GM12872 (cell line): ENCODE results near the gene C11orf91.

Experiments used
- CTCF ChIP-seq: IDR thresholded peaks from 3 replicates; pipeline ENCODE4 v1.5.1; 2011; ENCODE audit warnings: low read depth, mild to moderate bottlenecking, low read length, moderate library complexity; ENCODE audit not compliant: insufficient read depth

C11orf91 gene

GRCh38 chr11:33697997-33698396 lies 2.6 kb downstream of the C11orf91 start:
- TF ChIP-seq CTCF: no peak

DNA sequence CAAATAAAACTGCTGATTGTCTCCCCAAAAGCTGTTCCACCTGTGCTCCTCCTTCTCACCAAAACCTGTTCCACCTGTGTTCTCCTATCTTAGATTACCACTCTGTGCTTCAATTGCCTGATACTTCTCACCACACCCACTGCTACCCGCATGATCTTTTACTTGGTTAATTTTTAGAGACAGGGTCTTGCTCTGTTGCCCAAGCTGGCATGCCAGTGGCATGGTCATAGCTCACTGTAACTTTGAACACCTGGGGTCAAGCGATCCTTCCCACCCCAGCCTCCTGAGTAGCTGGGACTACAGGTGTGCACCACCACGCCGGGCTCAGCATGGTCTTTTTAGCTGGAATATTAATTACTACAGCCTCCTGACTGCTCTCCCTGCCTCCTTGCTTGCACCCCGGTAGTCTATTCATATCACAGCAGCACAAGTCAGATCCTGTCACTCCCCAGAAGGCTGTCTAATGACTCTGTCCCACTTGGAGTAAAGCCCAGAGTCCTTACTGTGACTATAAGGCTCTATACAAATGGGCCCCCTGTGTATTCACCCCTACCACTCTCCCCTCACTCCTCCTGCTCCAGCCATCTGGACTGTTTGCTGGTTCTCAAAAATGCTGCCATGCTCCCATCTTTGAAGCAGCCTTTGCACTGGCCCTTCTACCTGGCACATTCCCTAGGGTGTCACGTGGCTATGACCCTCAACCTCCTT lies 3.5 kb downstream of the C11orf91 start:
- TF ChIP-seq CTCF: no peak

GRCh38 chr11:33696411-33696810 lies 4.2 kb downstream of the C11orf91 start:
- TF ChIP-seq CTCF: no peak

DNA sequence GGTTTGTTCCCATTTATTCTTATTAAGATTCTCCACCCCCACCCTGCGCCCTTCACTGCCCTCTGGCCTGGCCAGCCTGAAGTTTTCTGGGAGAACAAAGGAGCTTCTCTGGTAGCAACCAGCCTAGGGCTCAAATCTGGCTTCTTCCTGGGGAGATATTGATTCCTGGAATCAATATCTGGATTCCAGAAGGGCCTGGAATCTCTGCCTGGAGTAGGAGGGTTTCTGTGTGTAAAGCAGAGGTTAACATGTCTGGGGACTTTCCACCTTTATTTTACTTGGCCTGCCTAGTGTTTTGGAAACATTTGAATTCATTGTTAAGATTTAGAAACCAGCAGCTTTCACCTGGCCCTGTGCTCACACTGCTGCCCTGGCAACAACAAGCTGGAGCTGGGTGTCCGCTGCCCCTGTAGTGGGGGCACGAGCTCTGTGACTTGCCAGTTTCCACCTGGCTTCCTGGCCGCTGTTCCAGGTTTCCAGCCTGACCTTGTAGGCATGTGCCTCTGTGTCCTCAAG lies 5.5 kb downstream of the C11orf91 start:
- no peak for TF ChIP-seq CTCF

DNA sequence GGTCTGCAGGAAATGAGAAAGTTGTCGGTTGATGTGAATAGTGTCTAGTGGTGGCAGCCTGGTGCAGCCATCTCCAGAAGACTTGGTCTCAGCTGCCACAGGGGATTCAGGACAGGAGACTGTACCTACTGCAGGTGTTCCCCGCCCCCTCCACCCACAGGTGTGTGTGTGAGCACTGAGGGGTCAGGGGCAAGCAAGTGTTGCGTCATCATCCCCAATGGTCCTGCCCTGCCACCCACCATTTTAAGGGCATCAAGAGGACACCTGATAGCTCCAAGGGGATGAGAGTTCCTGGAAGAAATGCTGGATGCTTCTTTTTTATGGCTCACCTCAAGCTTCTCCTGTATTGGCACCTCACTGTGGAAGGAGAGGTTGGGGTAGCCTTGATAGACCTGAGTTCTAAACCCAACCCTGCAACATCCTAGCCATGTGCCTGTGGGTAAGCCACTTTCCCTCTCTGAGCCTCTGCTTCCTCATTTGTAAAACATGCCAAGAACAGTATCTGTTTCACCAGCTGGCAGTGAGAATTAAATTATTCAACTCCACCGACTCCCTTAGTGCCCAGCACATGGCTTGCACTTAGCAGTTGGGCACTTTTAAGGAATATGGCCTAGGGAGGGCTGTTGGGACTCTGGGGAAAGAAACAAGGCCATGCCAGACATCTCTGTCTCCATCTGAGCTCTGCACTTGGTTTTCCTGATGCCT lies 6.1 kb downstream of the C11orf91 start:
- TF ChIP-seq CTCF: no peak

DNA sequence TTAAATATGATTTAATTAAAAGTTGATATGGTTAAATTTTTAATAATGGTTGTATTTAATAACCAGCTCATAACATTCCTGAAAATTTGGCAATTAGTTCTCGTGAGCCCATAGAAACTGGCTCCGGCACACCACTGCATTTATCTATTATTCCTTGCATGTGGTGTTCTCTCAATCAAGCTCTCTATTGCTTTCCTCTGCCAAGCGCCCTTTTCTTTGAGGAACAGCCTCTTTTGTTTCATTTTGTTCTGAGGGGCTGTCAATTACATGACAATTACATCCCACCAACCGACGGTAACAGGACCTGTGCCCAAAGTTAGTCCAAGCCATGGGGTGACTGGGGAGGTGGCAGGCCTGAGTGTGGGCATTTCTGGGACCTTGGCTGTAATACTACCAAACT lies 8.1 kb downstream of the C11orf91 start:
- no peak for TF ChIP-seq CTCF

GRCh38 chr11:33692013-33692504 lies 8.6 kb downstream of the C11orf91 start:
- no peak for TF ChIP-seq CTCF
